HuH-7 (cell line): Measurements from ENCODE around the gene INF2.

Experiments used
- DNase-seq: peaks from one replicate; pipeline ENCODE4 v3.0.0; 2011; ENCODE audit warnings: low spot score

INF2 gene

GRCh38 chr14:104770851-104771272, 81.4 kb downstream of the INF2 start:
- no peak for DNase-seq

DNA sequence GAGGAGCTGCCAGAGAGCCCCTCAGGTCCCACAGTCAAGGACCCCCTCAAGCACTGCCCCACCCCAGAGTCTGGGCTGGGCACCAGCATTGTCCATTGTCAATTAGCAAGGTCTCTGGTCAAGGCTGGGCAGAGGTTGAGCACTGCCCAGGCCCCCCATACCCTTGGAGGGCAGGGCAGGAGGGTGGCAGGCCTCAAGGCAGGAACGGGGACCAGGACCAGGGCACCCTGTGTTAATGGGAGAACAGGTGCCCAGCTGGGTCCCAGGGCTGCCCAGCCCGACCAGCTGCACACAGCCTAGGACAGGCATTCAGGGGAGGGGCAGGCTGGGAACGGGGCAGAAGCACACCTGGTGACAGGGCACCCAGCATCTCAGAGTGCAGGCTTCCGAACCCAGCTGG, 82.0 kb downstream of the INF2 start:
- no peak for DNase-seq
